Memory B cell (primary cell): ENCODE results near the gene RAPGEF2.
"Not testable (repeated sequence)": the region's sequence is repeated elsewhere in the genome, so short reads cannot be mapped to it uniquely, and the experiment has no call there.

ENCODE experiments used
- ATAC-seq: fragments of 150-1000 bp; cut with Tn5 transposase; 2 replicates; pipeline ENCODE4 v1.10.0; 2021; ENCODE audit warnings: low read depth, mild to moderate bottlenecking, moderate library complexity
- DNase-seq, 2 donors: peaks; one replicate each; pipeline ENCODE4 v3.0.0; 2022; ENCODE audit warnings: low spot score in 2 of 2
- H3K27ac Mint-ChIP-seq: one replicate; pipeline ENCODE4 v1.8.0; 2022; ENCODE audit warnings: mild to moderate bottlenecking, moderate library complexity, mixed read lengths
- H3K27me3 Mint-ChIP-seq: one replicate; pipeline ENCODE4 v1.8.0; 2022; ENCODE audit warnings: mixed read lengths
- H3K36me3 Mint-ChIP-seq: one replicate; pipeline ENCODE4 v1.8.0; 2022; ENCODE audit warnings: mild to moderate bottlenecking, mixed read lengths
- H3K4me1 Mint-ChIP-seq: one replicate; pipeline ENCODE4 v1.8.0; 2022; ENCODE audit warnings: mixed read lengths
- H3K4me3 Mint-ChIP-seq: one replicate; pipeline ENCODE4 v1.8.0; 2022; ENCODE audit warnings: mild to moderate bottlenecking, moderate library complexity, mixed read lengths
- H3K9me3 Mint-ChIP-seq: one replicate; pipeline ENCODE4 v1.8.0; 2022; ENCODE audit warnings: mixed read lengths

RAPGEF2 gene

GRCh38 chr4:159248384-159249178 is 145.7 kb downstream of the RAPGEF2 start:
- Mint-ChIP-seq H3K36me3 (peaks cover 20% of the 10 kb centered on the region), H3K27ac (no peak overlapping the region), H3K4me1 (no peaks in the 10 kb centered on the region), H3K9me3 (no peaks in the 10 kb centered on the region), H3K27me3 (no peaks in the 10 kb centered on the region), H3K4me3 (no peak overlapping the region)
- ATAC-seq (no peak), DNase-seq (no peak)

DNA sequence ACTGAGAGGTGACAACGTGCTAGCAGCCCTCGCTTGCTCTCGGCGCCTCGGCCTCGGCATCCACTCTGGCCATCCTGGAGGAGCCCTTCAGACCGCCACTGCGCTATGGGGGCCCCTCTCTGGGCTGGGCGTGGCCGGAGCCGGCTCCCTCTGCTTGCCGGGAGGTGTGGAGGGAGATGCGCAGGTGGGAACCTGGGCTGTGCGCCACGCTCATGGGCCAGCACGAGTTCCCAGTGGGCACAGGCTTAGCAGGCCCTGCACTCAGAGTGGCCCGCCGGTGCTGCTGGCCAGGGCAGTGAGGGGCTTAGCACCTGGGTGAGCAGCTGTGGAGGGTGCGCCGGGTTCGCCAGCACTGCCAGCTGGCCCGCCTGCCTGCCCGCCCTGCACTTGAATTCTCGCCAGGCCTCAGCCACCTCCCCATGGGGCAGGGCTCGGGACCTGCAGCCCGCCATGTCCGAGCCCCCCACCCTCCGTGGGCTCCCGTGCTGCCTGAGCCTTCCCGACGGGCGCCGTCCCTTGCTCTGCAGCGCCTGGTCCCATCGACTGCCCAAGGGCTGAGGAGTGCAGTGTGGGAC is 148.0 kb downstream of the RAPGEF2 start:
- peaks cover 24% of the 10 kb centered on the region for H3K36me3 Mint-ChIP-seq
- H3K4me3 Mint-ChIP-seq, result no peak overlapping the region
- DNase-seq, result no peak

GRCh38 chr4:159251580-159251979 is 148.7 kb downstream of the RAPGEF2 start:
- not testable (repeated sequence) for H3K9me3 Mint-ChIP-seq, H3K27ac Mint-ChIP-seq, ATAC-seq, H3K27me3 Mint-ChIP-seq, H3K4me3 Mint-ChIP-seq, DNase-seq, H3K4me1 Mint-ChIP-seq
- peaks cover 30% of the 10 kb centered on the region for H3K36me3 Mint-ChIP-seq

More for the DNA sequence above, 148.0 kb downstream of the RAPGEF2 start:
- Mint-ChIP-seq H3K27me3 (no peaks in the 10 kb centered on the region), H3K9me3 (no peaks in the 10 kb centered on the region), H3K4me1 (no peaks in the 10 kb centered on the region), H3K27ac (no peak overlapping the region)
- no peak for ATAC-seq

GRCh38 chr4:159252491-159252890 is 149.6 kb downstream of the RAPGEF2 start:
- Mint-ChIP-seq H3K36me3 (peaks cover 33% of the 10 kb centered on the region), H3K4me3 (no peak overlapping the region), H3K27ac (no peak overlapping the region), H3K9me3 (no peaks in the 10 kb centered on the region), H3K27me3 (no peaks in the 10 kb centered on the region), H3K4me1 (peaks cover 5% of the 10 kb centered on the region)
- ATAC-seq, result no peak
- DNase-seq, result no peak

GRCh38 chr4:159256037-159256436 is 153.2 kb downstream of the RAPGEF2 start:
- no peak overlapping the region for H3K27ac Mint-ChIP-seq

DNA sequence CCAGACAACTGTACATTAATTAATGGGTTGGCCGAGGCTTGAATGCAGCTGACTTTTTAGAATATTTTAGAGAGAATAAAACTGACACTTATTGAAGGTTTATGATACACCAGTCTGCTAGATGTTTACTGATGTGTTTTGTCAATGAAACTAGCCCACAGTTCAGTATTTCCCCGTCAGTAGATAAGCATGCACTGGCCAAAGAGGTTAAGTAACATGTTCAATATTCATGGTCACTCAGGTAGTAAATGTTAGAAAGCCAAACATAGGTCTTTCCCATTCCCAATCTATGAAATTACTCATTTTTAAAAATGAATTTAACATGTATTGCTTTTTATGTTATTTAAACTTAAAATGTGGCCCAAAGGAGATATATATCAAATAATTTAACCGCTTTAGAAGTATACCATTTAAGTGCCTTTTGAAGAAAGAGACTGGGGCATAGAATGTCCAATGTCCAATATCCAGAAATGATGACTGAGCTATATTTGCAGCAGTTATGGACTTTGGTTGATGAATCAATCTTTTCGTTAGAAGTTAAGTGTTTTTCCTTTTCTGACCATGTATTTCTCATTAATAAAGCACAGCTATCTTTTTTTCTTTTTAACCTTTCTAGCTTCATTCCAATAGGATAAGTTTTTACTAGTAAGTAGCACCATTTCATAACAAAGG is 156.1 kb downstream of the RAPGEF2 start:
- no peak for DNase-seq
- Mint-ChIP-seq H3K4me1 (peaks cover 5% of the 10 kb centered on the region), H3K9me3 (no peaks in the 10 kb centered on the region), H3K36me3 (peaks cover 16% of the 10 kb centered on the region), H3K4me3 (no peak overlapping the region), H3K27me3 (no peaks in the 10 kb centered on the region), H3K27ac (no peak overlapping the region)
- no peak for ATAC-seq

More at GRCh38 chr4:159256037-159256436, 153.2 kb downstream of the RAPGEF2 start:
- H3K36me3 Mint-ChIP-seq, result peaks cover 29% of the 10 kb centered on the region
- DNase-seq, result no peak
- H3K4me1 Mint-ChIP-seq, result peaks cover 5% of the 10 kb centered on the region
- no peak for ATAC-seq
- H3K27me3 Mint-ChIP-seq, result no peaks in the 10 kb centered on the region
- no peak overlapping the region for H3K4me3 Mint-ChIP-seq
- no peaks in the 10 kb centered on the region for H3K9me3 Mint-ChIP-seq

GRCh38 chr4:159264057-159264456 is 161.2 kb downstream of the RAPGEF2 start:
- Mint-ChIP-seq H3K36me3 (peaks cover 4% of the 10 kb centered on the region), H3K4me3 (no peak overlapping the region)
- no peak for DNase-seq

GRCh38 chr4:159266981-159267868 is 164.3 kb downstream of the RAPGEF2 start:
- no peaks in the 10 kb centered on the region for H3K9me3 Mint-ChIP-seq
- peaks cover 16% of the 10 kb centered on the region for H3K4me1 Mint-ChIP-seq
- no peak overlapping the region for H3K27ac Mint-ChIP-seq
- H3K4me3 Mint-ChIP-seq, result no peak overlapping the region
- no peaks in the 10 kb centered on the region for H3K27me3 Mint-ChIP-seq
- ATAC-seq, result peak; percentile 31
- DNase-seq, result no peak
- H3K36me3 Mint-ChIP-seq, result peaks cover 6% of the 10 kb centered on the region

More at GRCh38 chr4:159264057-159264456, 161.2 kb downstream of the RAPGEF2 start:
- H3K4me1 Mint-ChIP-seq, result peaks cover 10% of the 10 kb centered on the region
- no peak overlapping the region for H3K27ac Mint-ChIP-seq
- no peak for ATAC-seq
- H3K9me3 Mint-ChIP-seq, result no peaks in the 10 kb centered on the region
- no peaks in the 10 kb centered on the region for H3K27me3 Mint-ChIP-seq

- peaks cover 19% of the 10 kb centered on the region for H3K4me1 Mint-ChIP-seq
- ATAC-seq (no peak), DNase-seq (no peak)
- H3K9me3 Mint-ChIP-seq, result no peaks in the 10 kb centered on the region
- peaks cover 6% of the 10 kb centered on the region for H3K36me3 Mint-ChIP-seq
- H3K4me3 Mint-ChIP-seq, result no peak overlapping the region
- H3K27me3 Mint-ChIP-seq, result no peaks in the 10 kb centered on the region
- H3K27ac Mint-ChIP-seq, result no peak overlapping the region
Observed at GRCh38 chr4:159267869-159268285, 165.0 kb downstream of the RAPGEF2 start.

DNA sequence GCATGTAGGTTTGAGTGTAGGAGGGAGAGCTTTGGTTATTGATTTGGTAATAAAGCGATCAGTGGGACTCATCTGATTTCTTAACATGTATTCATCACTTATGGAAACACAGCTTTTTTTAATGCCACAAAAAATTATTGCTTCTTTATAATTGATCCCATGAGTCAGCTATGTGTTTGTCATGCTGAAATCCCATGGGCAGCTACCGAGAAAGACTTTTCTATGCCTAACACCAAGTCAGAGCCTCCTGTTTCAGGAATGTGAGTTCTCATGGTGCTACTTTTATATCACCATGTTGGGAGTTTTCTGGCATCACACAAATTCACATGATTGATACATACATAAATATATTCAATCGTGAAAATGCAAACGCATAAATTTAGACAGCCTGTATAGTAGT is 165.7 kb downstream of the RAPGEF2 start:
- no peaks in the 10 kb centered on the region for H3K27me3 Mint-ChIP-seq
- ATAC-seq (no peak), DNase-seq (no peak)
- H3K4me1 Mint-ChIP-seq, result peaks cover 19% of the 10 kb centered on the region
- H3K36me3 Mint-ChIP-seq, result peaks cover 6% of the 10 kb centered on the region
- H3K9me3 Mint-ChIP-seq, result no peaks in the 10 kb centered on the region
- no peak overlapping the region for H3K4me3 Mint-ChIP-seq
- no peak overlapping the region for H3K27ac Mint-ChIP-seq

DNA sequence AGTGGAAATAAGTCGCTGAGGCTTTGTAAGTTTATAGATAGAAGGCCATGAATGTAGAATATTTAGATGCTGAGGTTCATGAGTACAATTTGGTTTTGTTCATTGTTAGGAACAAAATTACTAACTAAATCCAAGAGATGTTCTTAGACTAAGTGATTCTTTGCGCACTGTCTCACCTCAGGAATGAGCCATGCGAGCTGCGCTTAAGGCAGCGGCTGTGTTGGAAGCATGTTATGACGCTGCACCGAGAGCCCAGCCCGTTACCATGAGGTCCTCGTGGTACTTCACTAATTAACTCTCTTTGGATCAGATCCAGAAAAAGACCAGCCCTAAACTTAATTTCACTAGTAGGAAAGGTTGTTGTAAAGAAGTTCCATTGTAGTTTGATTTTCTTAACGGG is 166.2 kb downstream of the RAPGEF2 start:
- Mint-ChIP-seq H3K27me3 (no peaks in the 10 kb centered on the region), H3K4me3 (no peak overlapping the region), H3K27ac (no peak overlapping the region), H3K9me3 (no peaks in the 10 kb centered on the region), H3K36me3 (peaks cover 6% of the 10 kb centered on the region), H3K4me1 (peaks cover 19% of the 10 kb centered on the region)
- DNase-seq (no peak), ATAC-seq (no peak)

GRCh38 chr4:159269956-159270355 is 167.1 kb downstream of the RAPGEF2 start:
- Mint-ChIP-seq H3K36me3 (peaks cover 8% of the 10 kb centered on the region), H3K27me3 (no peaks in the 10 kb centered on the region), H3K4me1 (peaks cover 19% of the 10 kb centered on the region), H3K9me3 (no peaks in the 10 kb centered on the region), H3K4me3 (no peak overlapping the region), H3K27ac (no peak overlapping the region)
- ATAC-seq, result no peak
- no peak for DNase-seq

DNA sequence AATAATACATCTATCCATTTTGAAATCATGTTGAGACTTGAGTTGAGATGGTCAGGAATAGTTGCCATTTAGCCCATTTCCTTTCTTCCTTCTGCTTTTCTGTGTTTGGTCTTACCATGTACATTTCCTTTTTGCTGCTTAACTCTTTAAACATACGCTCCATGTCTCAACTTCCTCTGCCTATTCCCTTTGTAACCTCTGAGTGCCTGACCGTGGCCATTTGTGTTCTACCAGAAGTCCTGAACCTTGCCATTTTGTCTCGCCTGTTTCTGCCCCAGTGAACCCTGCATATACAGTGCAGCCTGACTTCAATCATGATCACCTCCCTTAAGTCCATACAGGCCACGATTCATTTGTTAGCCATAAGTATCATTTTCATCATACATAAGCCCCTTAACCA is 169.0 kb downstream of the RAPGEF2 start:
- H3K4me1 Mint-ChIP-seq, result peaks cover 9% of the 10 kb centered on the region
- H3K4me3 Mint-ChIP-seq, result no peak overlapping the region
- DNase-seq (no peak), ATAC-seq (no peak)
- H3K9me3 Mint-ChIP-seq, result no peaks in the 10 kb centered on the region
- no peaks in the 10 kb centered on the region for H3K27me3 Mint-ChIP-seq
- H3K27ac Mint-ChIP-seq, result no peak overlapping the region
- peaks cover 8% of the 10 kb centered on the region for H3K36me3 Mint-ChIP-seq
